ENCODE results near the gene C1QTNF2. TPM values are rescaled to one million over a fixed set of nuclear protein-coding genes. Genes with fewer than 3 reads are reported as not detected.
"Not testable (repeated sequence)": the region's sequence is repeated elsewhere in the genome, so short reads cannot be mapped to it uniquely, and the experiment has no call there.

C1QTNF2 gene
- total RNA-seq, 2 donors from 2014 or later: 8.4 TPM; not detected in 1

DNA sequence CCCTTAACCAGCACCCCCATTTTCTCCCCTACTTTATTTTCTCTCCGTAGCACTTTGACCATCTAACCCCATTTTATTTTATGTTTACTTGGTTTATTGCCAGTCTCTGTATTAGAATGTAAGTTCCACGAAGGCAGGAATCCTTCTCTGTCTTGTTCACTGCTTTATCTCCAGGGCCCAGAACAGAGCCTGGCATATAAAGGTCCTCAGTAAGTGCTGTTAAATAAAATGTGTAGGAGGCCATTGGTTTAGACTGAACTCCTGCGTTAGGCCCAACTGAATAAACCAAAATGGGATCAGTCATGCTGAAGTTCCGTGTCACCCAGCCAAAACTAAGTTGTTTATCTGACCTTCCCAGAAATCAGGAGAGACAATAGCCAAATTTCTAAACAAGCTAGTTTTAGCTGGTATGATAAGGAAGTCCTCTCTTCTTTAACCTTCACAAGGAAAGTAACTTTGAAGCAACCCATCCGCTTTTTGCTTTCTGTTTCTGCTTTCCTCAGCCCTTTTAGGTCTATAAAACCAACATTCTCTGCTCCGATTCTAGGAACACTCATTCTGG lies 29.0 kb downstream of the C1QTNF2 start:
- no peak for TF ChIP-seq POLR2AphosphoS5 (IDR thresholded peaks at IDR 0.05)
- TF ChIP-seq, protein P1, sequence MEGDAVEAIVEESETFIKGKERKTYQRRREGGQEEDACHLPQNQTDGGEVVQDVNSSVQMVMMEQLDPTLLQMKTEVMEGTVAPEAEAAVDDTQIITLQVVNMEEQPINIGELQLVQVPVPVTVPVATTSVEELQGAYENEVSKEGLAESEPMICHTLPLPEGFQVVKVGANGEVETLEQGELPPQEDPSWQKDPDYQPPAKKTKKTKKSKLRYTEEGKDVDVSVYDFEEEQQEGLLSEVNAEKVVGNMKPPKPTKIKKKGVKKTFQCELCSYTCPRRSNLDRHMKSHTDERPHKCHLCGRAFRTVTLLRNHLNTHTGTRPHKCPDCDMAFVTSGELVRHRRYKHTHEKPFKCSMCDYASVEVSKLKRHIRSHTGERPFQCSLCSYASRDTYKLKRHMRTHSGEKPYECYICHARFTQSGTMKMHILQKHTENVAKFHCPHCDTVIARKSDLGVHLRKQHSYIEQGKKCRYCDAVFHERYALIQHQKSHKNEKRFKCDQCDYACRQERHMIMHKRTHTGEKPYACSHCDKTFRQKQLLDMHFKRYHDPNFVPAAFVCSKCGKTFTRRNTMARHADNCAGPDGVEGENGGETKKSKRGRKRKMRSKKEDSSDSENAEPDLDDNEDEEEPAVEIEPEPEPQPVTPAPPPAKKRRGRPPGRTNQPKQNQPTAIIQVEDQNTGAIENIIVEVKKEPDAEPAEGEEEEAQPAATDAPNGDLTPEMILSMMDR (IDR thresholded peaks at IDR 0.05): no peak
- TF ChIP-seq POLR2A (IDR thresholded peaks at IDR 0.05): no peak
- no peaks in the 10 kb centered on the region for H3K27me3 ChIP-seq (replicated peaks; ENCODE audit: insufficient read depth)
- H3K4me3 ChIP-seq: no peak overlapping the region
- H3K4me1 ChIP-seq (replicated peaks): no peaks in the 10 kb centered on the region
- H3K36me3 ChIP-seq: no peaks in the 10 kb centered on the region
- H3K27ac ChIP-seq: no peak overlapping the region
- DNase-seq (ENCODE audit: low spot score): no peak
- intact Hi-C loops (cut with DNase I): no loop called here
- H3K9me3 ChIP-seq: no peaks in the 10 kb centered on the region
- WGBS: 73% methylated on average over 6 of the region's 6 CpGs

DNA sequence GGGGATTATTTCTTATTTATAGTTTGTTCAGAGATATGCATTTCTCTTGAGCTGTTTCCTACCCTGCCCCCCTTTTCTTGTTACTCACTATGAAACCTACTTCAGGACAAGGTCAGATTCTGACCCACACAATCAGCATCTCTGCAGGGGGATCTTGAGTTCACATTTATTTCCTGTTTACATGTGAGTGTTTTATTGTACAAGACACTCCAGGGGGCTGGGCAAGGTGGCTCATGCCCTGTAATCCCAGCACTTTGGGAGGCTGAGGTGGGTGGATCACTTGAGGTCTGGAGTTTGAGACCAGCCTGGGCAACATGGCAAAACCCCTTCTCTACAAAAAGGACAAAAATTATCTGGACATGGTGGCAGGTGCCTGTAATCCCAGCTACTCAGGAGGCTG lies 29.9 kb downstream of the C1QTNF2 start:
- H3K4me3 ChIP-seq; H3K36me3 ChIP-seq; H3K9me3 ChIP-seq; H3K27me3 ChIP-seq (replicated peaks; ENCODE audit: insufficient read depth); H3K27ac ChIP-seq; intact Hi-C loops (cut with DNase I); DNase-seq (ENCODE audit: low spot score); H3K4me1 ChIP-seq (replicated peaks): not testable (repeated sequence)

DNA sequence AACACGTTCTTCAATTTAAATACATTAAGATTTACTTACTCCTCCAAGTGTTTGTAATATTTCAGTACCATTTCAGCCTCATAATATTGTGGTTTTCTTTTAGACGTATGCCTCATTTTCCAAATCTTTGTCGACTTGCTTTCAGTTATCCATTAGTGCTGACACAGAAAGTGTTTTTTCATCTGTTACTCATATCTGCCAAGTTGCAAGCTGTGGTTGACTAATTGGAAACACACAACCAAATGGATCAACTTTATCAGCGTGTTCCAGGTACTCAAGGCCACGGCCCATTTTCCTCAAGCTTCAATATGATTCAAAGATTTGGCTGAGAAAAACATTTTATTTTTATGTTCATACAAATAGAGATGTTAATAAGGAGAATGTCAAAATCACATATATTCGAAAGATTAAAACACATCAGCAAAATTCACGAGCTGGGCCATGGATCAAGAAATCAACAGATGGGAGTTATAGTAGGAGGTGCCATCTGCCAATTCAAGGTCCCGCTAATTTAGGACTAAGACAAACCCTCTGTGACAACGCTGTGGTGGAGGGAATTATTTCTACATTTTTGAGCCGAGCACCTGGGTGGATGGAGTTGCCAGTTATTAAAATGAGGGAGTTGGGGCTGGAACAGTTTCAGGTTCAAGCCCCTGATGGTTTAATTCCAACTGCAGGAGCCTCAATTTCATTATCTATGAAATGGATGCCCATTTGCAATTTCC lies 30.9 kb downstream of the C1QTNF2 start:
- DNase-seq (ENCODE audit: low spot score): no peak
- Histone ChIP-seq H3K27ac (no peak overlapping the region), H3K27me3 (replicated peaks; ENCODE audit: insufficient read depth) (no peaks in the 10 kb centered on the region), H3K36me3 (no peaks in the 10 kb centered on the region), H3K4me1 (replicated peaks) (no peaks in the 10 kb centered on the region), H3K9me3 (no peaks in the 10 kb centered on the region), H3K4me3 (no peak overlapping the region)
- TF ChIP-seq, protein P1 (IDR thresholded peaks at IDR 0.05): no peak
- TF ChIP-seq POLR2A (IDR thresholded peaks at IDR 0.05) (no peak), POLR2AphosphoS5 (IDR thresholded peaks at IDR 0.05) (no peak)
- intact Hi-C loops (cut with DNase I): no loop called here
- 76% methylated on average over 10 of the region's 10 CpGs for WGBS

DNA sequence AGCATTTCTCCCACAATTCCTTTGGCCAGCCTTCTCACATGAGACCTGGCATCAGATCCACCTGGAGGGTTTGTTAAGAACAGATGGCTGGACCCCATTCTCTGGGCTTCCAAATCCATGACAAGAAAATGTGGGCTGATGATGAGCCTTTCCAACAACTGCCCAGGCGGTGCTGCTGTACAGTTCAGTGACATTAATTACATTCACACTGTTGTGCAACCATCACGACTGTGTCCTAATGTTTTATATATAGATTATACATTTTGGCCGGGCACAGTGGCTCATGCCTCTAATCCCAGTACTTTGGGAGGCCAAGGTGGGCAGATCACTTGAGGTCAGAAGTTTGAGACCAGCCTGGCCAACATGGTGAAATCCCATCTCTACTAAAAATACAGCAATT lies 35.7 kb downstream of the C1QTNF2 start:
- H3K4me3 ChIP-seq; H3K36me3 ChIP-seq; DNase-seq (ENCODE audit: low spot score); intact Hi-C loops (cut with DNase I); H3K27me3 ChIP-seq (replicated peaks; ENCODE audit: insufficient read depth); H3K4me1 ChIP-seq (replicated peaks); H3K9me3 ChIP-seq; H3K27ac ChIP-seq: not testable (repeated sequence)
- 83% methylated on average over 3 of the region's 3 CpGs for WGBS

DNA sequence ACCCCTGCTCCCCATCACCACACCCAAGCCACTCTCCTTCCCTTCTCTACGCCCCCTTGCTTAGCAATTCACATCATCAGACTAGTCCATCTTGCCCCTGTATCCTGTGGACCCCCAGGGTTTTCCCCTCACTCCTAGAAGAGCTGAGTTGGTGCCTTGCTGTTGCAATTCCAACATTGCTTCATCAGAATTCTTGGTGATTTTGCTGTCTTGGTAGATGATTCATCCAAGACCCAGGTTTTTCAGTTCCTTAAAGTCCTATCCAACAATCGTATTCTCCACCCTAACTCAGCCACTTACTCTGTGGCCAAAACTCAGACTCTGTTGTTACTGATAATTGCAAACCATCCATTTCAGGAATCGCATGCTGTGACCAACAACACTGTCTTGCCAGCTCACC lies 36.7 kb downstream of the C1QTNF2 start:
- intact Hi-C loops (cut with DNase I): no loop called here
- Histone ChIP-seq H3K4me3 (no peak overlapping the region), H3K9me3 (no peaks in the 10 kb centered on the region), H3K36me3 (no peaks in the 10 kb centered on the region), H3K27ac (no peak overlapping the region), H3K4me1 (replicated peaks) (no peaks in the 10 kb centered on the region), H3K27me3 (replicated peaks; ENCODE audit: insufficient read depth) (no peaks in the 10 kb centered on the region)
- 92% methylated on average over 3 of the region's 3 CpGs for WGBS
- DNase-seq (ENCODE audit: low spot score): no peak
- no peak for TF ChIP-seq POLR2A (IDR thresholded peaks at IDR 0.05)
- TF ChIP-seq, protein P1 (IDR thresholded peaks at IDR 0.05): no peak
- no peak for TF ChIP-seq POLR2AphosphoS5 (IDR thresholded peaks at IDR 0.05)

DNA sequence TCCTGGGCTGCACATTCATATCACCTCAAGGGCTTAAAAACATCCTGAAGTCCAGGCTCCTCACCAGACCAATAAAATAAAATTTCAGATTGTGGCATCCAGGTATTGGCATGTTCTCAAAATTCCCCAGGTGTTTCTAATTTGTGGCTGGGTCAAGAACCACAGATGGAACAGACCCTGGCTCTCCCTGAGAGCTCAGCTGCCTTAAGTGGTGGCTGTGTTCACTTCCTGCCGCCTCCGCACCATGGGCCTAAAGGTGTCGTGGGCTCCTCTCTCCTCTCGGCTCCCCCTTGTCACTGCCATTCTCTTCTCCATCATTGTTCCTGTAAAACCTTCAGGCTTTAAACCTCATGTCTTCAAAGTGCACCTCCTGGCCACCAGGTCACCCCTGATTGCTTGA lies 40.2 kb downstream of the C1QTNF2 start:
- Histone ChIP-seq H3K27ac (no peak overlapping the region), H3K9me3 (no peaks in the 10 kb centered on the region), H3K4me3 (no peak overlapping the region), H3K27me3 (replicated peaks; ENCODE audit: insufficient read depth) (no peaks in the 10 kb centered on the region), H3K36me3 (no peaks in the 10 kb centered on the region), H3K4me1 (replicated peaks) (no peaks in the 10 kb centered on the region)
- DNase-seq (ENCODE audit: low spot score): no peak
- intact Hi-C loops (cut with DNase I): no loop called here
- 80% methylated on average over 4 of the region's 4 CpGs for WGBS
- no peak for TF ChIP-seq POLR2AphosphoS5 (IDR thresholded peaks at IDR 0.05)
- TF ChIP-seq, protein P1 (IDR thresholded peaks at IDR 0.05): no peak
- TF ChIP-seq POLR2A (IDR thresholded peaks at IDR 0.05): no peak
